Astrocyte (in vitro differentiated cells and primary cell): ENCODE data around the gene FBLN2. TPM values are rescaled to one million over a fixed set of nuclear protein-coding genes. Genes with fewer than 3 reads are reported as not detected.

Experiments used
- DNase-seq: peaks from one replicate; pipeline ENCODE4 v3.0.0-alpha.2; 2010; ENCODE audit warnings: low read depth
- FAIRE-seq: peaks from 2 replicates; lab custom pipeline; 2011; peaks lifted over from hg19 to GRCh38; lab: Jason Lieb, UNC
- H2AFZ ChIP-seq: 2 replicates; pipeline ENCODE4 v1.6.0; 2012; ENCODE audit warnings: low read depth, low read length, inconsistent platforms
- H3K27ac ChIP-seq: 2 replicates; pipeline ENCODE4 v1.5.1; 2011; ENCODE audit warnings: low read depth, low read length, inconsistent platforms
- H3K27me3 ChIP-seq: 2 replicates; pipeline ENCODE4 v1.6.0; 2011; ENCODE audit warnings: low read length, inconsistent platforms; ENCODE audit not compliant: insufficient read depth
- H3K36me3 ChIP-seq: 2 replicates; pipeline ENCODE4 v1.5.1; 2011; ENCODE audit warnings: low read length, inconsistent platforms; ENCODE audit not compliant: insufficient read depth
- H3K4me1 ChIP-seq: 2 replicates; pipeline ENCODE4 v1.5.1; 2011; ENCODE audit warnings: low read length, inconsistent platforms; ENCODE audit not compliant: insufficient read depth
- H3K4me2 ChIP-seq: 2 replicates; pipeline ENCODE4 v1.6.0; 2012; ENCODE audit warnings: low read length, inconsistent platforms
- H3K4me3 ChIP-seq: 2 replicates; pipeline ENCODE4 v1.5.1; 2011; ENCODE audit warnings: low read depth, mild to moderate bottlenecking, low read length, inconsistent platforms; ENCODE audit not compliant: insufficient read depth
- H3K79me2 ChIP-seq: 2 replicates; pipeline ENCODE4 v1.6.0; 2012; ENCODE audit warnings: mild to moderate bottlenecking, low read length, inconsistent platforms; ENCODE audit not compliant: insufficient read depth
- H3K9ac ChIP-seq: 2 replicates; pipeline ENCODE4 v1.6.0; 2012; ENCODE audit warnings: mild to moderate bottlenecking, low read length, inconsistent platforms
- H3K9me3 ChIP-seq: 2 replicates; pipeline ENCODE4 v1.5.1; 2012; ENCODE audit warnings: low read depth, mild to moderate bottlenecking, low read length, inconsistent platforms; ENCODE audit not compliant: insufficient read depth
- H4K20me1 ChIP-seq: 2 replicates; pipeline ENCODE4 v1.6.0; 2012; ENCODE audit warnings: low read length, inconsistent platforms; ENCODE audit not compliant: insufficient read depth
- H3K27ac Mint-ChIP-seq: one replicate; pipeline ENCODE4 v1.8.0; 2021; ENCODE audit warnings: mild to moderate bottlenecking, mixed read lengths; ENCODE audit not compliant: unreplicated experiment
- H3K27me3 Mint-ChIP-seq: one replicate; pipeline ENCODE4 v1.8.0; 2021; ENCODE audit warnings: low read depth, mixed read lengths; ENCODE audit not compliant: unreplicated experiment
- H3K36me3 Mint-ChIP-seq: one replicate; pipeline ENCODE4 v1.8.0; 2021; ENCODE audit warnings: low read depth, mixed read lengths; ENCODE audit not compliant: unreplicated experiment
- H3K4me1 Mint-ChIP-seq: one replicate; pipeline ENCODE4 v1.8.0; 2021; ENCODE audit warnings: low read depth, mixed read lengths; ENCODE audit not compliant: unreplicated experiment
- H3K4me3 Mint-ChIP-seq: one replicate; pipeline ENCODE4 v1.8.0; 2021; ENCODE audit warnings: mild to moderate bottlenecking, moderate library complexity, mixed read lengths; ENCODE audit not compliant: unreplicated experiment
- H3K9me3 Mint-ChIP-seq: one replicate; pipeline ENCODE4 v1.8.0; 2021; ENCODE audit warnings: mild to moderate bottlenecking, mixed read lengths; ENCODE audit not compliant: unreplicated experiment
- CTCF ChIP-seq: IDR thresholded peaks from 2 replicates; pipeline ENCODE4 v1.5.1; 2011; ENCODE audit warnings: low read depth, mild to moderate bottlenecking, inconsistent platforms, low read length, moderate library complexity; ENCODE audit not compliant: insufficient read depth
- EZH2 ChIP-seq: IDR thresholded peaks from 2 replicates; pipeline ENCODE4 v1.6.1; 2012; ENCODE audit warnings: mild to moderate bottlenecking, low read length, inconsistent platforms; ENCODE audit not compliant: insufficient read depth
- total RNA-seq: library from RNA; stranded (reverse); gene quantifications from 2 replicates; pipeline ENCODE4 v1.2.1, GENCODE V29; 2021

The FBLN2 gene
- total RNA-seq, 1 donor from 2014 or later, result 36.6 TPM

DNA sequence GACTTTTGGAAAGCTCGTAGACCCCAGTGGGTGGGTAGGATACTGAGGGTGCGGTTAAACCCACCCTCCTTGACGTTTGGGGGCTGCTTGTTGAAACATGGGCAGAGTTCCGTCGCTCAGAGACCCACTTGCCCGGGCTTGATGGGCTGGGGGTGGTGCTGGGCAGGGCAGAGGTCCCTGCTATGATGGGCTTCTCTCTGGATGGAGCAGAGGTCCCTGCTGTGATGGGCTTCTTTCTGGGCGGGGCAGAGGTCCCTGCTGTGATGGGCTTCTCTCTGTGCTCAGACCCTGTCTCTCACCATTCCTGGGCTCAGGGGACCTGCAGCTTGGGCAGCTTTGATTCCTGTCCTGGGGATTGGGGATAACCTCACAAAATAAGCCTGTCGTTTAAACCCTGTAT lies 45.2 kb downstream of the FBLN2 start:
- no peaks in the 10 kb centered on the region for H3K27me3 ChIP-seq
- no peaks in the 10 kb centered on the region for H3K36me3 ChIP-seq
- Mint-ChIP-seq H3K27ac (no peak overlapping the region), H3K9me3 (peaks cover 1% of the 10 kb centered on the region), H3K27me3 (peaks cover 10% of the 10 kb centered on the region), H3K4me1 (peaks cover 13% of the 10 kb centered on the region), H3K36me3 (no peaks in the 10 kb centered on the region), H3K4me3 (no peak overlapping the region)
- H3K27ac ChIP-seq, result no peak overlapping the region
- no peaks in the 10 kb centered on the region for H3K4me1 ChIP-seq
- H3K9me3 ChIP-seq, result no peaks in the 10 kb centered on the region
- H3K79me2 ChIP-seq, result no peaks in the 10 kb centered on the region
- H3K9ac ChIP-seq, result no peak overlapping the region
- no peak overlapping the region for H3K4me2 ChIP-seq
- H2AFZ ChIP-seq, result no peak overlapping the region
- TF ChIP-seq EZH2 (no peak), CTCF (no peak)
- no peak overlapping the region for H3K4me3 ChIP-seq
- DNase-seq (no peak), FAIRE-seq (no peak)
- H4K20me1 ChIP-seq, result peaks cover 2% of the 10 kb centered on the region

DNA sequence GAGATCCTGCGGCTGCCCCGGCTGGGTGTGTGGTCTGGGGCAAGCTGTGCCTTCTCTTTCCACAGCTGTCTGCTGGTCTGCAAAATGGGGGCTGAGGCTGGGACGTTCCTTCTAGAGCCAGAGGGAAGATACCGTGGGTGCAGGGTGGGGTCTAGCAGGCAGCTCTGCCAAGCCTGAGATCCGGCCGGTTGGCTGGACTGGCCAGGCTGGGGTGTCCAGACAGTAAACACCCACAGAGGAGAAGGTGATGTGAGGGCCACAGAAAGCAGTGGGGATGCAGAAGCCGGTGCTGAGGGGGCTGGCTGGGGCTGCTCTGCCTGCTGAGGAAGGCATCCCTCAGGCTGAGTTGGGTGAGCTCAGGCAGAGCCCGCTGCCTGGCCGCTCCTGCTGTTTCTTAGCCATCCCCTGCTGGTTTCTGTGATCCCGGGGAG lies 46.1 kb downstream of the FBLN2 start:
- H4K20me1 ChIP-seq, result peaks cover 2% of the 10 kb centered on the region
- FAIRE-seq, result no peak
- H2AFZ ChIP-seq, result no peak overlapping the region
- no peaks in the 10 kb centered on the region for H3K79me2 ChIP-seq
- no peaks in the 10 kb centered on the region for H3K9me3 ChIP-seq
- no peak overlapping the region for H3K27ac ChIP-seq
- no peak overlapping the region for H3K4me3 ChIP-seq
- H3K9ac ChIP-seq, result no peak overlapping the region
- Mint-ChIP-seq H3K36me3 (no peaks in the 10 kb centered on the region), H3K4me1 (peaks cover 17% of the 10 kb centered on the region), H3K4me3 (no peak overlapping the region), H3K27me3 (peaks cover 10% of the 10 kb centered on the region), H3K9me3 (peaks cover 1% of the 10 kb centered on the region), H3K27ac (no peak overlapping the region)
- TF ChIP-seq CTCF, result no peak
- no peak for TF ChIP-seq EZH2
- no peak overlapping the region for H3K4me2 ChIP-seq
- H3K27me3 ChIP-seq, result no peaks in the 10 kb centered on the region
- no peak for DNase-seq
- no peaks in the 10 kb centered on the region for H3K36me3 ChIP-seq
- no peaks in the 10 kb centered on the region for H3K4me1 ChIP-seq

- Histone ChIP-seq H3K36me3 (no peaks in the 10 kb centered on the region), H4K20me1 (peaks cover 2% of the 10 kb centered on the region), H3K27me3 (no peaks in the 10 kb centered on the region), H3K4me1 (no peaks in the 10 kb centered on the region), H2AFZ (no peak overlapping the region), H3K9ac (no peak overlapping the region), H3K79me2 (no peaks in the 10 kb centered on the region), H3K27ac (no peak overlapping the region), H3K4me2 (no peak overlapping the region), H3K9me3 (no peaks in the 10 kb centered on the region), H3K4me3 (no peak overlapping the region)
- peaks cover 10% of the 10 kb centered on the region for H3K27me3 Mint-ChIP-seq
- TF ChIP-seq EZH2 (no peak), CTCF (no peak)
- peaks cover 1% of the 10 kb centered on the region for H3K9me3 Mint-ChIP-seq
- no peak overlapping the region for H3K27ac Mint-ChIP-seq
- H3K4me3 Mint-ChIP-seq, result no peak overlapping the region
- H3K36me3 Mint-ChIP-seq, result no peaks in the 10 kb centered on the region
- no peak for FAIRE-seq
- H3K4me1 Mint-ChIP-seq, result peaks cover 18% of the 10 kb centered on the region
- no peak for DNase-seq
These were observed 46.6 kb downstream of the FBLN2 start for GRCh38 chr3:13595485-13595884.
